Smooth muscle cell (in vitro differentiated cells): ENCODE results near the gene GALNT15. TPM values are rescaled to one million over a fixed set of nuclear protein-coding genes. Genes with fewer than 3 reads are reported as not detected.

Experiments
- DNase-seq: peaks from one replicate; lab custom pipeline; 2025; ENCODE audit not compliant: unreplicated experiment; lab: John Stamatoyannopoulos, UW
- H2AFZ ChIP-seq: fragments of 200-600 bp; sonication (generic); 2 replicates; pipeline ENCODE4 v1.6.0; 2016; ENCODE audit warnings: antibody characterized with exemption, low read depth, mild to moderate bottlenecking
- H3F3A ChIP-seq: fragments of 200-600 bp; sonication (generic); 2 replicates; pipeline ENCODE4 v1.6.0; 2017; ENCODE audit warnings: antibody characterized with exemption, low read depth
- H3K27ac ChIP-seq: fragments of 200-600 bp; sonication (generic); 2 replicates; pipeline ENCODE4 v1.5.1; 2016; ENCODE audit warnings: low read depth, mild to moderate bottlenecking
- H3K27me3 ChIP-seq: fragments of 200-600 bp; sonication (generic); 2 replicates; pipeline ENCODE4 v1.6.1; 2016; ENCODE audit warnings: low read depth, mild to moderate bottlenecking
- H3K36me3 ChIP-seq: fragments of 200-600 bp; sonication (generic); 2 replicates; pipeline ENCODE4 v1.5.1; 2016; ENCODE audit warnings: low read depth
- H3K4me1 ChIP-seq: fragments of 200-600 bp; sonication (generic); 2 replicates; pipeline ENCODE4 v1.5.1; 2016; ENCODE audit warnings: low read depth
- H3K4me2 ChIP-seq: fragments of 200-600 bp; sonication (generic); 2 replicates; pipeline ENCODE4 v1.6.0; 2016; ENCODE audit warnings: mild to moderate bottlenecking
- H3K4me3 ChIP-seq: fragments of 200-600 bp; sonication (generic); 2 replicates; pipeline ENCODE4 v1.5.1; 2016; ENCODE audit warnings: mild to moderate bottlenecking
- H3K79me2 ChIP-seq: fragments of 200-600 bp; sonication (generic); 2 replicates; pipeline ENCODE4 v1.6.0; 2016; ENCODE audit warnings: low read depth, mild to moderate bottlenecking
- H3K9ac ChIP-seq: fragments of 200-600 bp; sonication (generic); 2 replicates; pipeline ENCODE4 v1.6.0; 2016; ENCODE audit warnings: low read depth
- H3K9me3 ChIP-seq: fragments of 200-600 bp; sonication (generic); replicated peaks from 2 replicates; pipeline ENCODE4 v1.5.1; 2016; ENCODE audit warnings: low read depth
- H4K20me1 ChIP-seq: fragments of 200-600 bp; sonication (generic); 2 replicates; pipeline ENCODE4 v1.6.0; 2016; ENCODE audit warnings: low read depth
- WGBS: methylation state at CpG from one replicate; pipeline ENCODE4 v1.1.7; 2016; ENCODE audit warnings: low lambda C conversion rate; 5-methylcytosine and 5-hydroxymethylcytosine counted together
- polyA plus RNA-seq: library from polyadenylated mRNA; unstranded; fragments of >200 nt; fragmentation: Nextera tagmentation; extraction: Ambion mirVana; gene quantifications from 2 replicates; pipeline ENCODE4 v1.2.1, GENCODE V29; 2016
- total RNA-seq: library from RNA; depleted of rRNA; stranded (reverse); fragments of >200 nt; gene quantifications from 2 replicates; pipeline ENCODE4 v1.2.3, GENCODE V29; 2014
- TF ChIP-seq, protein P1 (sequence below): fragments of 200-600 bp; sonication (generic); IDR thresholded peaks from 2 replicates; pipeline ENCODE4 v1.5.1; 2017; ENCODE audit warnings: borderline replicate concordance, mild to moderate bottlenecking, antibody characterized with exemption; ENCODE audit not compliant: insufficient read depth, poor library complexity, severe bottlenecking

The GALNT15 gene
- total and polyA plus RNA-seq, 2 experiments from 2014 or later: 0.45 to 1.3 TPM

DNA sequence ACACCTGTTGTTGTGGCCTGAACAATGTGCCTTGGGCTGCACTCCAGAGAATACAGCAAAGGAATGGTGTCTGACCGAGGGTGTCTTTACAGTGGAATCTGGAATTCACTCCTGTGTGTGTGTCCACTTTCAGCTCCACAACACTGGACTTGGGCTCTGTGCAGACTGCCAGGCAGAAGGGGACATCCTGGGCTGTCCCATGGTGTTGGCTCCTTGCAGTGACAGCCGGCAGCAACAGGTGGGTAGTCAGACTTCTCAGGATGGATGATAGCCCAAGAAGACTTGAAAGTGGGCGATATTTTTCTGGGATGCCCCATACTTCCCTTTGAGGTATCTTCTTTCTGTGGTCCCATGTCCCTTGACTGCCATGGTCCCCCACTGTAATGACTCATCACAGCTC lies 45.3 kb downstream of the GALNT15 start:
- no peaks in the 10 kb centered on the region for H3K36me3 ChIP-seq
- no peak overlapping the region for H3K9ac ChIP-seq
- WGBS: 98% methylated on average over 3 of the region's 3 CpGs

DNA sequence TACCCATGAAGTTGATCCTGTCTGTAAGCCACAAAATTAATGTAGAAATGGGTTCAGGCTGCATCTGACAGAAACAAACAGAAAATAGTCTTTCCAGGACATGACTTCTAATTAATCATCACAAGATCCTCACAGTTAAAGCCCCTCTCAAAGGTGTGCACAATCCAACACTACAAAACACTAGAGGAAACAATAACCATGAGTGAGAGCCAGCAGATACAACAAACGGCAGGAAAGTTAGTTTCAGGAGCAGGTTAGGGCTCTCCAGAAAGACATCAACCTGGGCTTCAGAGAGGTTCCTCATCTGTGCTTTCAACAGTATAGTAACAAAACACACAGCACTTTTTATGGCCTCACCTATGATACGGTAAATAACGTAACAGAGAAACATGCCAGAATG lies 47.5 kb downstream of the GALNT15 start:
- Histone ChIP-seq H3K79me2 (no peaks in the 10 kb centered on the region), H2AFZ (no peak overlapping the region), H3K9ac (no peak overlapping the region), H3K36me3 (no peaks in the 10 kb centered on the region), H3K9me3 (no peaks in the 10 kb centered on the region), H3F3A (no peaks in the 10 kb centered on the region), H3K27me3 (no peaks in the 10 kb centered on the region), H3K27ac (no peak overlapping the region), H3K4me2 (no peak overlapping the region), H4K20me1 (no peaks in the 10 kb centered on the region), H3K4me1 (no peaks in the 10 kb centered on the region), H3K4me3 (no peak overlapping the region)
- no peak for DNase-seq
- 62% methylated on average over 3 of the region's 3 CpGs for WGBS
- TF ChIP-seq, protein P1, sequence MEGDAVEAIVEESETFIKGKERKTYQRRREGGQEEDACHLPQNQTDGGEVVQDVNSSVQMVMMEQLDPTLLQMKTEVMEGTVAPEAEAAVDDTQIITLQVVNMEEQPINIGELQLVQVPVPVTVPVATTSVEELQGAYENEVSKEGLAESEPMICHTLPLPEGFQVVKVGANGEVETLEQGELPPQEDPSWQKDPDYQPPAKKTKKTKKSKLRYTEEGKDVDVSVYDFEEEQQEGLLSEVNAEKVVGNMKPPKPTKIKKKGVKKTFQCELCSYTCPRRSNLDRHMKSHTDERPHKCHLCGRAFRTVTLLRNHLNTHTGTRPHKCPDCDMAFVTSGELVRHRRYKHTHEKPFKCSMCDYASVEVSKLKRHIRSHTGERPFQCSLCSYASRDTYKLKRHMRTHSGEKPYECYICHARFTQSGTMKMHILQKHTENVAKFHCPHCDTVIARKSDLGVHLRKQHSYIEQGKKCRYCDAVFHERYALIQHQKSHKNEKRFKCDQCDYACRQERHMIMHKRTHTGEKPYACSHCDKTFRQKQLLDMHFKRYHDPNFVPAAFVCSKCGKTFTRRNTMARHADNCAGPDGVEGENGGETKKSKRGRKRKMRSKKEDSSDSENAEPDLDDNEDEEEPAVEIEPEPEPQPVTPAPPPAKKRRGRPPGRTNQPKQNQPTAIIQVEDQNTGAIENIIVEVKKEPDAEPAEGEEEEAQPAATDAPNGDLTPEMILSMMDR: no peak

More for the DNA sequence above, 45.3 kb downstream of the GALNT15 start:
- Histone ChIP-seq H3K4me1 (no peaks in the 10 kb centered on the region), H3K4me3 (no peak overlapping the region), H2AFZ (no peak overlapping the region), H3F3A (no peaks in the 10 kb centered on the region), H3K27ac (no peak overlapping the region), H3K27me3 (no peaks in the 10 kb centered on the region), H3K9me3 (no peaks in the 10 kb centered on the region), H4K20me1 (no peaks in the 10 kb centered on the region), H3K4me2 (no peak overlapping the region), H3K79me2 (no peaks in the 10 kb centered on the region)
- TF ChIP-seq, protein P1: no peak
- no peak for DNase-seq

DNA sequence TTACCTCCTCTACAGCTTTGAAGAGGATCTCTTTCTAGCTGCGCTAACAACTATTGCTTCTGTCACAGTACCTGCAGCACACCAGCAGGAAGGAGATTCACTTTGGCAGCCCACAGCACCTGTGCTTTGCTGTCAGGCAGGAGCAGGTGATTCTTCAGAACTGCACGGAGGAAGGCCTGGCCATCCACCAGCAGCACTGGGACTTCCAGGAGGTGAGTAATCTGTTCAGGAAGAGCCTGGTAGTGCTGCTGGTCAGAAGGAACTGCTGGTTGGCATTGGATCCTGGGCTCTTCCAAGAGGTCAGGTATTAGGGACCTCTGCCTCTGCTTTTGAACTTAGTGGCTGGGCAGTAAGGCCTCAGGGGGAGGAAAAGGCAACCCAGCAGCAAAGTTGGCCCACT lies 48.1 kb downstream of the GALNT15 start:
- H2AFZ ChIP-seq: no peak overlapping the region

DNA sequence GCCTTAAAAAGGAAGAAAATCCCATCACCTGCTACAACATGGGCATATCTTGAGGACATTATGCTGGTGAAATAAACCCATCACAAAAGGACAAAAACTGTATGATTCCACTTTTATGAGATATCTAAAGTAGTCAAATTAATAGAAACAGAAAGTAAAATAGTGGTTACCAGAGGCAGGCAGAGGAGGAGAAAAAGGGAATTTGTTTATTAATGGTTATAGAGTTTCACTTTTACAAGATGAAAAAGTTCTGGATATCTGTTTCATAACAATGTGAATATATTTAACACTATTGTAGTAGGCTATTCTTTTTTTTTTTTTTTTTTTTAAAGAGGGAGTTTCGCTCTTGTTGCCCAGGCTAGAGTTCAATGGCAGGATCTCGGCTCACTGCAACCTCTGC lies 49.8 kb downstream of the GALNT15 start:
- Histone ChIP-seq H3K9me3 (no peaks in the 10 kb centered on the region), H3K36me3 (no peaks in the 10 kb centered on the region), H3F3A (no peaks in the 10 kb centered on the region), H3K4me1 (no peaks in the 10 kb centered on the region), H3K27me3 (no peaks in the 10 kb centered on the region), H3K27ac (no peak overlapping the region), H4K20me1 (no peaks in the 10 kb centered on the region), H2AFZ (no peak overlapping the region), H3K9ac (no peak overlapping the region), H3K4me2 (no peak overlapping the region), H3K79me2 (no peaks in the 10 kb centered on the region), H3K4me3 (no peak overlapping the region)
- WGBS: 100% methylated on average over 2 of the region's 2 CpGs
- TF ChIP-seq, protein P1: no peak
- no peak for DNase-seq

More for the DNA sequence above, 48.1 kb downstream of the GALNT15 start:
- Histone ChIP-seq H3K79me2 (no peaks in the 10 kb centered on the region), H3F3A (no peaks in the 10 kb centered on the region), H3K36me3 (no peaks in the 10 kb centered on the region), H3K4me2 (no peak overlapping the region), H3K27me3 (no peaks in the 10 kb centered on the region), H3K4me3 (no peak overlapping the region), H3K27ac (no peak overlapping the region), H3K9ac (no peak overlapping the region), H4K20me1 (no peaks in the 10 kb centered on the region), H3K4me1 (no peaks in the 10 kb centered on the region), H3K9me3 (no peaks in the 10 kb centered on the region)
- TF ChIP-seq, protein P1: no peak
- DNase-seq: no peak
- WGBS: 91% methylated on average over 2 of the region's 2 CpGs
